Left lung (tissue), 10 donors: Measurements from ENCODE around the gene LAMA5. TPM values are rescaled to one million over a fixed set of nuclear protein-coding genes. Genes with fewer than 3 reads are reported as not detected.
A peak's percentile ranks its signal among the peaks of the same experiment; 100 is the strongest.

Experiments
- ATAC-seq: fragments of 200-7000 bp; cut with Tn5 transposase; one replicate; pipeline ENCODE4 v1.9.1; 2020; ENCODE audit warnings: moderate library complexity
- DNase-seq, 4 donors: peaks; one replicate each; pipeline ENCODE4 v3.0.0-alpha.2; 2013 to 2020
- H3K27ac ChIP-seq, 2 donors: fragments of 200-600 bp; sonication (generic) in 1 of 2; one replicate each; pipeline versions ENCODE4 v1.5.0 to v1.8.0; 2020 to 2021
- H3K27me3 ChIP-seq, 2 donors: fragments of 200-600 bp; sonication (generic) in 1 of 2; one replicate each; pipeline versions ENCODE4 v1.5.0 to v1.8.0; 2020 to 2021
- H3K36me3 ChIP-seq, 2 donors: fragments of 200-600 bp; sonication (generic) in 1 of 2; one replicate each; pipeline versions ENCODE4 v1.5.0 to v1.8.0; 2020 to 2021
- H3K4me1 ChIP-seq, 2 donors: fragments of 200-600 bp; one replicate each; pipeline ENCODE4 v1.8.0; 2021
- H3K4me3 ChIP-seq, 2 donors: fragments of 200-600 bp; sonication (generic) in 1 of 2; one replicate each; pipeline versions ENCODE4 v1.5.0 to v1.8.0; 2020 to 2021; ENCODE audit warnings: mild to moderate bottlenecking in 1 of 2
- H3K9me3 ChIP-seq, 2 donors: fragments of 200-600 bp; sonication (generic) in 1 of 2; one replicate each; pipeline versions ENCODE4 v1.5.0 to v1.8.0; 2020 to 2021
- intact Hi-C, 2 donors: fragments of 100-400 bp; cut with DNase I; formaldehyde crosslinking; loops; one replicate each; pipeline versions ENCODE4 v1.11.2 to v1.14.2; 2022
- polyA plus RNA-seq, 6 donors: library from polyadenylated mRNA; unstranded; fragments of 120-200 nt; gene quantifications; one replicate each; pipeline ENCODE4 v1.2.1, GENCODE V29; 2013; ENCODE audit not compliant: insufficient read length in 6 of 6
- total RNA-seq, 2 donors: library from RNA; stranded (reverse); fragmentation: NEBNext Ultra II Directional; extraction: Animal tissue kit (Norgen Biotek cat#: 25700); gene quantifications; one replicate each; pipeline ENCODE4 v1.2.1, GENCODE V29; 2021
- TF ChIP-seq, protein P1 (sequence below), 2 donors: fragments of 200-600 bp; sonication (generic) in 1 of 2; IDR thresholded peaks; one replicate each; pipeline versions ENCODE4 v1.5.0 to v1.8.0; 2021; ENCODE audit warnings: antibody characterized with exemption in 2 of 2
- donor health status: DM: no; HTN: yes; CAD: no.
- donor health status: DM: no; HTN: no; CAD: no.

Gene LAMA5
- total and polyA plus RNA-seq, 8 donors = 123 to 267 (median 158) TPM

DNA sequence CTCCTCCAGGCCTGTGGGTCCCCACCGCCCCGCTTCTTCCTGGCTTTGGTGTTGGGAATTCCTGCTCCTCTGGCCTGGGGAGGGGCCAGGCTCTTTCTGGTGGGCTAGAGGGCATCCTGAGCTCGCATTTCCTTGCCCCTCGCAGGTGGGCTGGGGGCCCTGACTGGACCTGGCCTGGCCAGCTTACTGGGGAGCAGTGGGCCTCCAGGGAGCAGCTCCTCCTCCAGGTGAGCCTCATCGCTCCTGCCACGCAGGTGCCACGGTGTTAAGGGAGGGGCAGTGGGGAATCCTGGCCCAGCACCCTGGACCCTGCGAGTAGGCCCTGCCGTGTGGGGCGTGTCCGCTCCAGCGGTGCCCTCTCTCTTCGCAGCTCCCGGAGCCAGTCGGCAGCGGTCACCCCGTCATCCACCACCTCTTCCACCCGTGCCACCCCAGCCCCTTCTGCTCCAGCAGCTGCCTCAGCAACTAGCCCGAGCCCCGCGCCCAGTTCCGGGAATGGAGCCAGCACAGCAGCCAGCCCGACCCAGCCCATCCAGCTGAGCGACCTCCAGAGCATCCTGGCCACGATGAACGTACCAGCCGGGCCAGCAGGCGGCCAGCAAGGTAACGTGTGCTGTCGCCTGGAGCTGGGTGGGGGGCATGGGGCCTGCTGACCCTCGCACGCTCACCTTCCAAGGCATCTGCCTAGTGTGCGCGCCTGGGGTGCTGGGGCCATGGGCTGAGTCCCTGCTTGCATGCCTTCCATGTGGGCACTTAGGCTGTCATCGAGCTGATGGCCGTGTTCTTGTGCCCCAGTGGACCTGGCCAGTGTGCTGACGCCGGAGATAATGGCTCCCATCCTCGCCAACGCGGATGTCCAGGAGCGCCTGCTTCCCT, 59.6 kb downstream of the LAMA5 start:
- TF ChIP-seq, protein P1, sequence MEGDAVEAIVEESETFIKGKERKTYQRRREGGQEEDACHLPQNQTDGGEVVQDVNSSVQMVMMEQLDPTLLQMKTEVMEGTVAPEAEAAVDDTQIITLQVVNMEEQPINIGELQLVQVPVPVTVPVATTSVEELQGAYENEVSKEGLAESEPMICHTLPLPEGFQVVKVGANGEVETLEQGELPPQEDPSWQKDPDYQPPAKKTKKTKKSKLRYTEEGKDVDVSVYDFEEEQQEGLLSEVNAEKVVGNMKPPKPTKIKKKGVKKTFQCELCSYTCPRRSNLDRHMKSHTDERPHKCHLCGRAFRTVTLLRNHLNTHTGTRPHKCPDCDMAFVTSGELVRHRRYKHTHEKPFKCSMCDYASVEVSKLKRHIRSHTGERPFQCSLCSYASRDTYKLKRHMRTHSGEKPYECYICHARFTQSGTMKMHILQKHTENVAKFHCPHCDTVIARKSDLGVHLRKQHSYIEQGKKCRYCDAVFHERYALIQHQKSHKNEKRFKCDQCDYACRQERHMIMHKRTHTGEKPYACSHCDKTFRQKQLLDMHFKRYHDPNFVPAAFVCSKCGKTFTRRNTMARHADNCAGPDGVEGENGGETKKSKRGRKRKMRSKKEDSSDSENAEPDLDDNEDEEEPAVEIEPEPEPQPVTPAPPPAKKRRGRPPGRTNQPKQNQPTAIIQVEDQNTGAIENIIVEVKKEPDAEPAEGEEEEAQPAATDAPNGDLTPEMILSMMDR (IDR thresholded peaks at IDR 0.05) = no peak
- no peak overlapping the region for H3K27ac ChIP-seq
- ATAC-seq (no peak), DNase-seq (no peak)
- intact Hi-C loops = loop anchor here in 1 of 2 donors (10.0 kb wide), 1 partner anchor 67 kb away; no protein-coding TSS in a partner anchor
- H3K4me1 ChIP-seq = peaks cover 16 to 29% of the 10 kb centered on the region in 2 donors
- H3K9me3 ChIP-seq = no peaks in the 10 kb centered on the region
- H3K4me3 ChIP-seq = no peak overlapping the region
- no peaks in the 10 kb centered on the region for H3K27me3 ChIP-seq
- peaks cover 0 to 85% of the 10 kb centered on the region in 2 donors for H3K36me3 ChIP-seq

DNA sequence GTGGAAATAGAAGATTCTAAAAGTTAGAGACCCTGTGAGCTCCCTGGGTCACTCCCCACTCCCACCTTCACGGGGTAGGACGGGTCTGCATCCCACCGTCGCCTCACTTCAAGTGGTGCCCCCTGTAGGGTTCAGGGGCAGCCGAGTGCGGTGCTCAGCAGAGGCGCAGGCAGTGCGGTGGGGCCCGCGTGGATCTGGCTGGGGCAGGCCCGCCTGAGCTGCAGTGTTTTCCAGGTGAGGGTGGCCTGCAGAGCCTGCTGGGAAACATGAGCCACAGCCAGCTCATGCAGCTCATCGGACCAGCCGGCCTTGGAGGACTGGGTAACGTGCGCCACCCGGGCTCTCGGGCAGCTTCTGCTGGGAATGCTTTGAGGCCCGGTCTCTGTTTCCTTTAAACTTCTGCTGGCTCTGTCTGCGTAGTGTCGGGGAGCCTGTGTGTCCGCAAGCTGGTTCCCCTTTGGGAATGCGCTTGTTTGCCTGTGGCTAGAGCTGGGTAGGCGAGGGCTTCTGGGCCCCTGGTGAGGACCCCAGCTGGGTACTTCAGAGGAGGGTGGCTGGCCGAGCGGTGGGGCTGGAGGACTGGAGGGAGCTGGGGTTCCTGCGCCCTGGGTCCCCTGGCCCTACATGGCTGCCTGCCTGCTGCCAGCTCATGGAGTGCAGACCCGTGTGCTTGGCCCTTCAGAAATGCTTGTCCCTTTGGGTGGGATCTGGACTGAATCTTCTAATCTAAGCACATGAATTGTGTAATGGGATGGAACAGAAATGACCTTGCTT, 60.5 kb downstream of the LAMA5 start:
- H3K4me3 ChIP-seq = no peak overlapping the region
- intact Hi-C loops = loop anchor here in 1 of 2 donors (10.0 kb wide), 1 partner anchor 68 kb away; no protein-coding TSS in a partner anchor
- DNase-seq (no peak), ATAC-seq (no peak)
- TF ChIP-seq, protein P1 (IDR thresholded peaks at IDR 0.05) = no peak
- H3K27ac ChIP-seq = no peak overlapping the region
- peaks cover 16 to 30% of the 10 kb centered on the region in 2 donors for H3K4me1 ChIP-seq
- H3K36me3 ChIP-seq = peaks cover 0 to 76% of the 10 kb centered on the region in 2 donors
- no peaks in the 10 kb centered on the region for H3K9me3 ChIP-seq
- no peaks in the 10 kb centered on the region for H3K27me3 ChIP-seq

DNA sequence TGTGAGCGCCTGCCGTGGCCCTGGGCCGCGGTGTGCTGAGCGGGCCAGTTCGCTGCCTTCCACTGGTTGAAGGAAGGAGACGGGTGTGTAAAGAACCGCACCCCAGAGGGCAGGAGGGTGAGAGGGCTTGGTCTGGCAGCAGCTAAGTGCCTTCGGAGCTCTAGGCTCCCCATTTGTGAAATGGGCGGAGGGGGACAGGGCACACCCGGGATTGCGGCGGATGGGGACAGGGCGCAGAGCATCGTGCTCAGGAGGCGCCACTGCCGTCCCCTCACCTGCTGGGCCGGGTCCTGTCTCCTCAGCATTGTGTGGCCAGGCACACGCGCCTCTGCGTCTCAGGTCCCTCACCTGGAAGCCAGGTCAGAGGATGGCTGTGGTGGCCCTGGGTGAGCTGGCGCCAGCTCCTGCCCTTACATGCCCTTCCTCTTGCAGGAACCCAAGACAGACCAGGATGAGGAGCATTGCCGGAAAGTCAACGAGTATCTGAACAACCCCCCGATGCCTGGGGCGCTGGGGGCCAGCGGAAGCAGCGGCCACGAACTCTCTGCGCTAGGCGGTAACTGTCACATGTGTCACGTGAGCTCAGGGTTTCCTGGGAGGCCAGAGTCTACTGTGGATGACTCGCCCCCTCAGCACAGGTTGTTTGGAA, 61.2 kb downstream of the LAMA5 start:
- intact Hi-C loops = loop anchor here in 1 of 2 donors (10.0 kb wide), 1 partner anchor 69 kb away; no protein-coding TSS in a partner anchor

DNA sequence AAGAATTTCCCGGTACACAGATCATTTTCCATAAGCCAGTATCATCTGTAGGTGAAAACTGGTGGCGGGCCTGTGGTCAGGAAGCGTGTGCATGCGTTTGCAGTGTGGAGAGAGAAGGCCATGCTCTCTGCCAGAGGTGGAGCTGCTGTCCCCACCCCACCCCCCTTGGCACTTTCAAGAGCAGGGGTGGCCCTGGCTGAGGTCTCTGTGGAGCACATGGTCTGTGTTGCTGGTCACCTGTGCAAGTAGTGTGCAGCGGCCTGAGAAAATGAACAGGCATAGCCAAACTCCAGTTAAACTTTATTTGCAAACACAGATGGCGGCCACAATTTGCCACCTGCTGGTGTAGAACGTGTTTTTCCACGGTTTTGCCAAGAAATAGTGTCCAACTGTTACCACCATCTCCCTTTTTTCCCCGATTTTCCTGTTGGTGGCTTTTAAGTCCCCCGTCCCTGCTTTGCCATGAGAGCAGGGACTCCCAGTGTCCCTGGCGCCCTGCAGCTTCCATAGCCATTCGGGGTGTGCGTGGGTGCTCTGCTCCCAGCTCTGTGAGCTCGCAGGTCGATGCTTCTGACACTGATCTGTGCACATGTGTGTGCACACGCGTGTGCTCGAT, 61.9 kb downstream of the LAMA5 start:
- ATAC-seq (no peak), DNase-seq (no peak)
- intact Hi-C loops = loop anchor here in 1 of 2 donors (10.0 kb wide), 1 partner anchor 70 kb away; no protein-coding TSS in a partner anchor
- peaks cover 16 to 33% of the 10 kb centered on the region in 2 donors for H3K4me1 ChIP-seq
- peaks cover 0 to 63% of the 10 kb centered on the region in 2 donors for H3K36me3 ChIP-seq
- no peaks in the 10 kb centered on the region for H3K27me3 ChIP-seq
- H3K27ac ChIP-seq = no peak overlapping the region
- H3K4me3 ChIP-seq = peak overlapping the region in 1 of 2 donors; percentile 93
- TF ChIP-seq, protein P1 (IDR thresholded peaks at IDR 0.05) = no peak
- no peaks in the 10 kb centered on the region for H3K9me3 ChIP-seq

More for the DNA sequence above, 61.2 kb downstream of the LAMA5 start:
- no peak overlapping the region for H3K4me3 ChIP-seq
- ATAC-seq (no peak), DNase-seq (peak in 1 of 4 donors; percentile 23)
- peaks cover 0 to 69% of the 10 kb centered on the region in 2 donors for H3K36me3 ChIP-seq
- TF ChIP-seq, protein P1 (IDR thresholded peaks at IDR 0.05) = no peak
- H3K27ac ChIP-seq = no peak overlapping the region
- no peaks in the 10 kb centered on the region for H3K27me3 ChIP-seq
- no peaks in the 10 kb centered on the region for H3K9me3 ChIP-seq
- H3K4me1 ChIP-seq = peaks cover 16 to 33% of the 10 kb centered on the region in 2 donors
